Left cardiac atrium (tissue), 4 donors: Measurements from ENCODE around the gene SSBP3. TPM values are rescaled to one million over a fixed set of nuclear protein-coding genes. Genes with fewer than 3 reads are reported as not detected.
"Not testable (repeated sequence)": the region's sequence is repeated elsewhere in the genome, so short reads cannot be mapped to it uniquely, and the experiment has no call there.

Experiments
- ATAC-seq, 2 donors: fragments of 200-7000 bp; cut with Tn5 transposase; one replicate each; pipeline ENCODE4 v1.9.1; 2020; ENCODE audit warnings: mild to moderate bottlenecking in 2 of 2, moderate library complexity in 2 of 2
- DNase-seq: peaks from one replicate; pipeline ENCODE4 v3.0.0-alpha.2; 2020
- intact Hi-C, 2 donors: fragments of 100-400 bp; cut with DNase I; formaldehyde crosslinking; loops; one replicate each; pipeline versions ENCODE4 v1.14.1 to v1.15.1; 2022 to 2023
- total RNA-seq, 2 donors: library from RNA; stranded (reverse); fragmentation: NEBNext Ultra II Directional; extraction: Animal tissue kit (Norgen Biotek cat#: 25700); gene quantifications; one replicate each; pipeline ENCODE4 v1.2.1, GENCODE V29; 2021
- donor health status: DM: no; HTN: yes; CAD: no.
- donor health status: DM: no; HTN: yes; CAD: no; lungs with severe emphysema.
- donor health status: DM: yes; HTN: yes; CAD: no.
- donor health status: Dilated cardiomyopathy.

The SSBP3 gene
- total RNA-seq, 2 donors from 2014 or later: 23.9 to 45.1 TPM

DNA sequence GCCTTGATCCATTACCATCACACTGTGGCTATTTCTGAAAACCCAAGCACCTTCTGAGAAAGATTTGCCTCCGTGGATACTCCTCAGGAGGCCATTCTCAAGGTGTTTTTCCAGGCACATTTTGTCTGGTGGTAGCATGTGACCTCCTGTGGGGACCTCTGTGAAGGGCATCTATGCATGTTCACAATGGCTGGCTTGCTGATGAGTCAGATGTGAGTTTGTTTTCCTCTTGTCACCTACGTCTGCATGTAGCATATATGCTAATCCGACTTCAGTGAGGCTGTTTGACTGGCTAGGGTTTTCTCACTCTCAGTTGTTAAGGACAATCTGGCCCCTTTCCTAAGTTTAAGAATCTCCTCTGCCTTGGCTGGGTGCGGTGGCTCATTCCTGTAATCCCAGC is 198.3 kb downstream of the SSBP3 start:
- intact Hi-C loops: loop anchor here in 1 of 2 donors (10.0 kb wide), 1 partner anchor 67 kb away; no protein-coding TSS in a partner anchor
- not testable (repeated sequence) for ATAC-seq, DNase-seq

DNA sequence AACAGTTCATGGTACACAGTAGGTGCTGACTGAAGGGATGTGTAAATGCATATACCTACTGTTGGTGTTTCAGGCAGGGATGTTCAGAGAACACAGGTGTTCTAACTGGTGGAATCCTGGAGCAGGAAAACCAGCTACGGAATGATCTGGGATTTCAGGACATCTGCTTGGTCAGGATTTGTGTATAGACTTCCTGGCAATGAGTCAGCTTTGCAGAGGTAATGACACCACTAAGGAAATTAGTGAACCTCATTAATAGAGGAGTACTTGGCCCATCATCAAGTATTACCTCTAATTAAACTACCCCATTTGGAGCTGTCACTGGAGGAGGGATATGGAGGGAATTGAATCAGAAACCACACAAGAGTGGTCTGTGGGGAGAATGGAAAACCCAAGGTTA is 198.9 kb downstream of the SSBP3 start:
- intact Hi-C loops: loop anchor here in 1 of 2 donors (10.0 kb wide), 1 partner anchor 68 kb away; no protein-coding TSS in a partner anchor
- ATAC-seq (no peak), DNase-seq (no peak)

GRCh38 chr1:54204199-54204598 is 202.0 kb downstream of the SSBP3 start:
- DNase-seq (no peak), ATAC-seq (no peak)
- intact Hi-C loops: loop anchor here in 1 of 2 donors (10.0 kb wide), 1 partner anchor 71 kb away; no protein-coding TSS in a partner anchor

DNA sequence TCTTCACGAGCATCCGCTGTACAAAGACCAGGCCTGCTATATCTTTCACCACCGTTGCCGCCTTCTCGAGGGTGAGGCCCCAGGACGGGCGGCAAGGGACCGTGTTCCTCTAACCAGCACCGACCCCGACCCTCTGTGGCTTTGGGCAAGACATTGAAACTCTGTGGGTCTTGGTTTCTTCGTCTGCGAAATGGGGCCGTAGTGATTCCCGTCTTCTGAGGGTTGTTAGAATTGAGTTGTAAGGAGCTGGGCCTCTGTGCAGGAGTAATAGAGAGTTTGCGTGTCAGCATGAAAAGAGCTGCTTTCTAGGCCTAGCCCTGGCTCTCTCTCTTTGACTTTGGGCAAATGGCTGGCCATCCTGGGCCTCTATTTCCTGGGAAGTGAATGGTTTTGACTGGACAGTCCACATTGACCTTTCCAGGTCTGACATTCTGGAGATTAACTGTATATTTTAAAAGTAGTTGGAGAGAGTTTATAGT is 205.6 kb downstream of the SSBP3 start:
- ATAC-seq: no peak
- no peak for DNase-seq
- intact Hi-C loops: loop anchor here in 1 of 2 donors (10.0 kb wide), 1 partner anchor 74 kb away; no protein-coding TSS in a partner anchor

GRCh38 chr1:54199765-54200518 is 206.3 kb downstream of the SSBP3 start, which contains the start of the genes CYB5RL and MRPL37:
Gene CYB5RL (minus strand): TSS chr1:54200030. CDS start chr1:54195616, 4,414 bp downstream.
Gene MRPL37 (plus strand): TSS chr1:54200167. CDS start chr1:54200244, 77 bp downstream.
- intact Hi-C loops: loop anchor here in 1 of 2 donors (10.0 kb wide), 2 partner anchors 75 to 295 kb away; no protein-coding TSS in a partner anchor
- ATAC-seq: peak; percentile 99
- DNase-seq: peak; percentile 92

GRCh38 chr1:54199151-54199764 is 206.9 kb downstream of the SSBP3 start:
- DNase-seq: no peak
- intact Hi-C loops: loop anchor here in 1 of 2 donors (10.0 kb wide), 1 partner anchor 296 kb away; no protein-coding TSS in a partner anchor
- no peak for ATAC-seq

DNA sequence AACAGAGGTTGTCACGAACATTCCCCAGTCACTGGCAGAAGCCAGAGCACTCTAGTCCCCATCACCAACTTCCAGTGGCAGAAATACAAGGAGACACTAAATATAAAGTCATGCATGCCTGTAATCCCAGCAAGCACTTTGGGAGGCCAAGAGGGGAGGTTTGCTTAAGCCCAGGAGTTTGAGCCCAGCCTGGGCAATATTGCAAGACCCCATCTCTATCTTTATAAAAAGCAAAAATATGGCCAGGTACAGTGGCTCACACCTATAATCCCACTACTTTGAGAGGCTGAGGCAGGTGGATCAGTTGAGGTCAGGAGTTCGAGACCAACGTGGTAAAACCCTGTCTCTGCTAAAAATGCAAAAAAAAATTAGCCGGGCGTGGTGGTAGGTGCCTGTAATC is 212.7 kb downstream of the SSBP3 start:
- DNase-seq (no peak), ATAC-seq (no peak)
- intact Hi-C loops: loop anchor here in 1 of 2 donors (10.0 kb wide), 1 partner anchor 301 kb away; no protein-coding TSS in a partner anchor

GRCh38 chr1:54191525-54191924 is 214.7 kb downstream of the SSBP3 start:
- intact Hi-C loops: loop anchor here in 1 of 2 donors (10.0 kb wide), 1 partner anchor 303 kb away; no protein-coding TSS in a partner anchor
- ATAC-seq (no peak), DNase-seq (no peak)

DNA sequence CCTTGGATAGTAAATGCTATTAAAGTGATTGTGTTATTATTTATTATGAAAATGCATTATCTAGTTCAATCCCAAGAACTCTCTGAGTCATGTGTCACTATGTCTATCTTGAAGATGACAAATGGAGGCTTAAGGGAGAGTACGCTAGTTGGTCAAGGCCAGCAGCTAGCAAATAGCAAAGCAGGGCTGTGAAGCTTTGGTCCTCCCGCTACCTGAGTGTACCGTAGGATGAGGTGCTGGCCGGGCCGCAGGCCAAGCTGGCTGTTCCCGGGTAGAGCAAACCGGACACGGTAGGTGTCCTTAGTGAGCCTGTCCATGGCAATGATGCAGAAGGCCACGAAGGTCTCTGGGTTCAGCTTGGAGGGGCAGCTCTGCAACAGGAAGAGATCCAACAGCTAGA is 215.7 kb downstream of the SSBP3 start:
- ATAC-seq (no peak), DNase-seq (no peak)
- intact Hi-C loops: loop anchor here in 1 of 2 donors (10.0 kb wide), 1 partner anchor 304 kb away; no protein-coding TSS in a partner anchor

DNA sequence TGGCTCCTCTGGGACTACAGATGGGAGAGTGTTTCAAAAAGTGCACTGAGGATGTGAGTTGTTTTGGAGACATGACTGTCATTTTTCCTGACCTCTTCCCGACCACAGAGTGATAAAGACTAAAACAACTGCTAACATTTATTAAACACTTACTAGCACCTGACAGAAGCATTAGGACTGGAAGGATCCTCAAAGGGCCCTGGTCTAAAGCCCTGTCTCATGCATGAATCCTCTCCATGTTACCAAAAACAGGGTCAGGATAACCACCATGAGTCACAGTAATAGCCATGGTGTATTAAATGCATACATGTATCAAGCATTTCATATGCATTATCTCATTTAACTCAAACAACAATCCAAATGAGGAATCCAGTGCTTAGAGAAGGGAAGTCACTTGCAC is 217.9 kb downstream of the SSBP3 start:
- intact Hi-C loops: no loop called here
- ATAC-seq (no peak), DNase-seq (no peak)

GRCh38 chr1:54186056-54186455 is 220.1 kb downstream of the SSBP3 start:
- intact Hi-C loops: no loop called here
- ATAC-seq (no peak), DNase-seq (no peak)

- ATAC-seq (no peak), DNase-seq (no peak)
- intact Hi-C loops: no loop called here
These were observed 225.4 kb downstream of the SSBP3 start for GRCh38 chr1:54180701-54181360.

DNA sequence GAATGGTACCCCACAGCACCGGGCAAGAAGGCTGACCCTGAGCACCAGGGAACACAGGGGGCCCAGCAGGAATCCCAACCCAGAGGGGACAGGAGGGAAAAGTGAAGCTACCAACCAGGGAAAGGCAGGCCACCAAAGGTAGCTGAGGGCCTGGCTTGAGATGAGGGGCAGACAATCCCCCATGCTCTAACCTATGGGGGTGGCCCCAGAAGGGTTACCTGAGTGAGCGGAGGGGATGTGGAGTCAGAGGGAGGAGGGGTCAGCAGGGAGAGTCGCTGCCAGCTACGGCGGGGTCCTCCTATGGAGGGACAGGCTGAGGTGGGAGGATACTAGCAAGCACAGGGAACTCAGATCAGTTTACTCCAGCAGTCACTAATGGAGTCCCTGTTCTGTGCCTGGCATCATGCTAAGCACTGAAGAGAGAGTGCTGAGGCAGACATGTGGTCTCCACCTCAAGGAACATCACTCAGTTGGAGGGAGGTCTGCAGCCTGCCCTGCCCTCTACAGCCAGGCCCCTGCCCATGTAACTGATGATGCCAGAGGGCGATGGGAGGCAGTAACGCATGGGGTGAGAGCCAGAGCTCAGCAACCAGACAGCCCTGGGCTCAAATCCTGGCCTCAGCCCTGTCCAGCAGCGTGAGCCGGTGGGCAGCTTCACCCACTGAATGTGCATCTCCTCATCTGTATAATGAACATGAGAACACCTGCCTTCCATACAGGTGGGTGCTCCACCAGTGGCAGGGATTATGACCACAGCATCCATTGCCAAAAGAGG is 227.7 kb downstream of the SSBP3 start:
- no peak for DNase-seq
- intact Hi-C loops: no loop called here
- no peak for ATAC-seq

- intact Hi-C loops: no loop called here
- no peak for DNase-seq
- no peak for ATAC-seq
These were observed 228.5 kb downstream of the SSBP3 start for GRCh38 chr1:54177726-54178125.

DNA sequence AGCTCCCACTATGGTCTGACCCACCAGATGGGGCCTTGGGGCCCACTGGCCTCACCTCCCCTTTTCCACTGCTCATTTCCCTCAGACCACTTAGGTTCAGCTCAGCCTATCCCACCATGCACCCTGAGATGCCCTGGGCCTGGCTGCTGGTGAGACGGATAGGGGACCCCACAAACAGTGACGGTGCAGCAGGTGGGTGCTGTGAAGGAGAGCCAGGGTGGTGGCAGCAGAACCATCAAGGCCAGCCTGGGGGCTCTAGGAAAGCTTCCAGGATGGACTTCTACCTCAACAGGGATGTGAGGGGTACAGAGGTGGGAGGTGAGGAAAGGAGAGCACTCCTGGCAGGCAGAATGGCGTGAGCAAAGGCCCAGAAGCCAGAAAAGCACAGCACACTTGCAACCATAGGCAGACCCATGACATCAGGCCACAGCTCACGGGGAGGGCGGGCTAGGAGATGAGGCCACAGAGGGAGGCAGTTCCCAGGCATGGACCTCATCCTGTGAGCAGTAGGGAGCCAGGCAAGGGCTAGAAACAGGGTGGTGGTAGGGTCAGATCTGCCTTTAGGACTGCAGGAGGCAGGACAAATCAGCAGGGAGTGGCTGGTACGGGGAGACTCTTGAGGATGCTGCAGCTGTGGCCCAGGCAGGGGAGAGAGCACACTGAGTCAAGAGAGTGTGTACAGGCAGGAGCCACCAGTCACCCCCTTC is 229.4 kb downstream of the SSBP3 start:
- intact Hi-C loops: no loop called here
- DNase-seq (no peak), ATAC-seq (no peak)
